Esophagus muscularis mucosa (tissue), 4 donors: ENCODE data around the gene PANX1. TPM values are rescaled to one million over a fixed set of nuclear protein-coding genes. Genes with fewer than 3 reads are reported as not detected.

Source experiments
- DNase-seq: peaks from one replicate; pipeline ENCODE4 v3.0.0-alpha.2; 2017; ENCODE audit errors: extremely low spot score
- H3K27ac ChIP-seq, 4 donors: fragments of 200-600 bp; sonication (generic); replicated peaks in 1 of 4; 1 replicate in 3 of 4; 2 replicates in 1 of 4; pipeline ENCODE4 v1.5.1; 2016 to 2019; ENCODE audit warnings: mild to moderate bottlenecking in 1 of 4
- H3K27me3 ChIP-seq, 4 donors: fragments of 200-600 bp; sonication (generic); one replicate each; pipeline versions ENCODE4 v1.5.1 to v1.6.0; 2016 to 2019
- H3K36me3 ChIP-seq, 4 donors: fragments of 200-600 bp; sonication (generic); one replicate each; pipeline ENCODE4 v1.5.1; 2016 to 2019
- H3K4me1 ChIP-seq, 4 donors: fragments of 200-600 bp; sonication (generic); one replicate each; pipeline ENCODE4 v1.5.1; 2016 to 2019
- H3K4me3 ChIP-seq, 4 donors: fragments of 200-600 bp; sonication (generic); 1 replicate in 2 of 4; 2 replicates in 2 of 4; pipeline ENCODE4 v1.5.1; 2016 to 2019; ENCODE audit warnings: mild to moderate bottlenecking in 4 of 4, moderate library complexity in 1 of 4
- H3K9me3 ChIP-seq, 4 donors: fragments of 200-600 bp; sonication (generic); 1 replicate in 3 of 4; 2 replicates in 1 of 4; pipeline ENCODE4 v1.5.1; 2016 to 2019
- EP300 ChIP-seq: sonication (generic); formaldehyde crosslinking; IDR thresholded peaks from one replicate; pipeline ENCODE4 v1.6.1; 2017; ENCODE audit warnings: antibody characterized with exemption
- POLR2A ChIP-seq: fragments of 450-650 bp; IDR thresholded peaks from one replicate; pipeline ENCODE4 v1.6.1; 2017; ENCODE audit warnings: antibody characterized with exemption, moderate library complexity, mild to moderate bottlenecking, low read depth
- POLR2AphosphoS5 ChIP-seq, 2 donors: sonication (generic); formaldehyde crosslinking; IDR thresholded peaks; one replicate each; pipeline ENCODE4 v1.6.1; 2017; ENCODE audit warnings: antibody characterized with exemption in 2 of 2
- WGBS: methylation state at CpG from one replicate; pipeline ENCODE4 v1.1.5; 2018; 5-methylcytosine and 5-hydroxymethylcytosine counted together
- intact Hi-C: fragments of 100-400 bp; cut with DNase I; formaldehyde crosslinking; loops from one replicate; pipeline ENCODE4 v1.15.1; 2023
- total RNA-seq, 4 donors: library from RNA; depleted of rRNA; stranded (reverse); fragments of >200 nt; gene quantifications; one replicate each; pipeline versions ENCODE4 v1.1.0 to v1.2.1, GENCODE V29; 2016
- TF ChIP-seq, protein P1 (sequence below), 3 experiments: fragments of 200-600 bp in 2 of 3; fragments of 450-650 bp in 1 of 3; sonication (generic) in 2 of 3; IDR thresholded peaks; one replicate each; pipeline ENCODE4 v1.5.1; 2017 to 2019; ENCODE audit warnings: antibody characterized with exemption in 3 of 3, mild to moderate bottlenecking in 2 of 3, moderate library complexity in 1 of 3

Gene PANX1
- total RNA-seq, 4 donors from 2014 or later = 25.7 to 35.6 (median 29.7) TPM

DNA sequence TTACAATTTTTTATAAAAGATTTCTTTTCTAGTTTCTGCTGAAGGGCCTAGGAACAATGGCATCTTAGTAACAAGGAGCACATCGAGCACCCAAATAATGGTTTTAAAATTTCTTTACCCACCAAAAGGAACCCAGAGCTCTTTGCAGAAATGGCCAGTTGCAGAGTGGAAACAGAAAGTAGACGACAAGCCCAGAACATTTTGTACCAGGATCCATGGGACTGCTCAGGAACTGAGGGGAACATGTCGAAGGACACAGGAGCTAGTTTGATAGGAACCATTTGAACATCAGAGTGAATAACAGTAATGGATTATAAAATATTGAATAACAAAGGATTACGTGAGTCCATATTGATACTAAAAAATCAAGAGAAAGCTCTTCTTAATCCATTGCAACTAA lies 17.3 kb downstream of the PANX1 start:
- no peak overlapping the region for H3K27ac ChIP-seq
- H3K36me3 ChIP-seq = no peaks in the 10 kb centered on the region
- WGBS = 87% methylated on average over 4 of the region's 4 CpGs
- peaks cover 36 to 72% (median 58%) of the 10 kb centered on the region in 4 donors for H3K4me1 ChIP-seq
- H3K4me3 ChIP-seq = no peak overlapping the region
- TF ChIP-seq, protein P1, sequence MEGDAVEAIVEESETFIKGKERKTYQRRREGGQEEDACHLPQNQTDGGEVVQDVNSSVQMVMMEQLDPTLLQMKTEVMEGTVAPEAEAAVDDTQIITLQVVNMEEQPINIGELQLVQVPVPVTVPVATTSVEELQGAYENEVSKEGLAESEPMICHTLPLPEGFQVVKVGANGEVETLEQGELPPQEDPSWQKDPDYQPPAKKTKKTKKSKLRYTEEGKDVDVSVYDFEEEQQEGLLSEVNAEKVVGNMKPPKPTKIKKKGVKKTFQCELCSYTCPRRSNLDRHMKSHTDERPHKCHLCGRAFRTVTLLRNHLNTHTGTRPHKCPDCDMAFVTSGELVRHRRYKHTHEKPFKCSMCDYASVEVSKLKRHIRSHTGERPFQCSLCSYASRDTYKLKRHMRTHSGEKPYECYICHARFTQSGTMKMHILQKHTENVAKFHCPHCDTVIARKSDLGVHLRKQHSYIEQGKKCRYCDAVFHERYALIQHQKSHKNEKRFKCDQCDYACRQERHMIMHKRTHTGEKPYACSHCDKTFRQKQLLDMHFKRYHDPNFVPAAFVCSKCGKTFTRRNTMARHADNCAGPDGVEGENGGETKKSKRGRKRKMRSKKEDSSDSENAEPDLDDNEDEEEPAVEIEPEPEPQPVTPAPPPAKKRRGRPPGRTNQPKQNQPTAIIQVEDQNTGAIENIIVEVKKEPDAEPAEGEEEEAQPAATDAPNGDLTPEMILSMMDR (IDR thresholded peaks at IDR 0.05) = no peak
- TF ChIP-seq POLR2AphosphoS5 (IDR thresholded peaks at IDR 0.05) (no peak), EP300 (no peak), POLR2A (no peak)
- no peaks in the 10 kb centered on the region for H3K9me3 ChIP-seq
- intact Hi-C loops = no loop called here
- H3K27me3 ChIP-seq = no peaks in the 10 kb centered on the region
- DNase-seq = no peak

DNA sequence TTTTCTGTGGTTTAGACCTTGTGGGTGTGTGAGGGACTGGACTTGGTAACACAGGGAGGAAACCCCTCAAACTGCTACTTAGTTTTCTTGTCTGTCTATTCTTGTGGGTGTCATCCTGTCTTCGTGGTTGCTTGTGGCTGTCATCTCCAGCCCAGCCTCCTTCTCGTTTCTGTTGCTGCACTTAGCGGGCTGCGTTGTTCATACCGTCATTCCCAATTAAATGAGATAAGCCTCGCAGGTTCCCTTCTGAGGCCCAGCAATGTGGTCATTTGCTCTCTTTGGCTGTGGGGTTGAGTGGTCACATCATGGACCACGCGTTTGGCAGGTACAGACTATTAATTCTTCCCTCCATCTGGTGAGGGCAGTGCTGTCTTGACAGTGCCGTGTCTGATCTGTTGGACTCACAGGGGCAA lies 18.8 kb downstream of the PANX1 start:
- intact Hi-C loops = no loop called here
- TF ChIP-seq POLR2AphosphoS5 (IDR thresholded peaks at IDR 0.05) (no peak), POLR2A (no peak), EP300 (no peak)
- TF ChIP-seq, protein P1 (IDR thresholded peaks at IDR 0.05) = no peak
- no peak for DNase-seq
- no peaks in the 10 kb centered on the region for H3K9me3 ChIP-seq
- H3K4me3 ChIP-seq = no peak overlapping the region
- H3K27me3 ChIP-seq = no peaks in the 10 kb centered on the region
- no peaks in the 10 kb centered on the region for H3K36me3 ChIP-seq
- WGBS = 91% methylated on average over 9 of the region's 9 CpGs
- peaks cover 40 to 78% (median 62%) of the 10 kb centered on the region in 4 donors for H3K4me1 ChIP-seq
- H3K27ac ChIP-seq = no peak overlapping the region

DNA sequence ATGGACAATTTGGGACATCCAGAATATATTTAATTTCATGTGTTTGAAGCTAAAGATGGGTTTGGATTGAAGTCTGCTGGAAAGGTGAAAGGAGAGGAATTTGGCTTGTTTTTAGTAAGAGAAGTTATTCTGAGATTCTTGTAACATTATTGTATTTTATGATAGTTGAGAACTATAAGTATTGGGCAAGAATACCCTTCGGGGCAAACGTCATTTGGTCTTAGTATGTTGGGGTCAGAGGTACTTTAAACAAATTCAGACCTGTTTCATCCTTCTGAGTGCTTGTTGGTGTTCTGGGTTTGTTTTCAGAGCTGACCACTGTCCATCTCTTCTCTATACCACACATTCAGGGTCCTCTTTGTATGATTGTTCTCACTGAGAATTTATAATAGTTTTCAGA lies 19.5 kb downstream of the PANX1 start:
- TF ChIP-seq POLR2A (no peak), POLR2AphosphoS5 (IDR thresholded peaks at IDR 0.05) (no peak), EP300 (no peak)
- TF ChIP-seq, protein P1 (IDR thresholded peaks at IDR 0.05) = no peak
- intact Hi-C loops = no loop called here
- no peak overlapping the region for H3K27ac ChIP-seq
- H3K4me1 ChIP-seq = peaks cover 37 to 78% (median 63%) of the 10 kb centered on the region in 4 donors
- WGBS = 75% methylated on average over 2 of the region's 2 CpGs
- H3K9me3 ChIP-seq = no peaks in the 10 kb centered on the region
- H3K36me3 ChIP-seq = no peaks in the 10 kb centered on the region
- H3K27me3 ChIP-seq = no peaks in the 10 kb centered on the region
- DNase-seq = no peak
- no peak overlapping the region for H3K4me3 ChIP-seq

DNA sequence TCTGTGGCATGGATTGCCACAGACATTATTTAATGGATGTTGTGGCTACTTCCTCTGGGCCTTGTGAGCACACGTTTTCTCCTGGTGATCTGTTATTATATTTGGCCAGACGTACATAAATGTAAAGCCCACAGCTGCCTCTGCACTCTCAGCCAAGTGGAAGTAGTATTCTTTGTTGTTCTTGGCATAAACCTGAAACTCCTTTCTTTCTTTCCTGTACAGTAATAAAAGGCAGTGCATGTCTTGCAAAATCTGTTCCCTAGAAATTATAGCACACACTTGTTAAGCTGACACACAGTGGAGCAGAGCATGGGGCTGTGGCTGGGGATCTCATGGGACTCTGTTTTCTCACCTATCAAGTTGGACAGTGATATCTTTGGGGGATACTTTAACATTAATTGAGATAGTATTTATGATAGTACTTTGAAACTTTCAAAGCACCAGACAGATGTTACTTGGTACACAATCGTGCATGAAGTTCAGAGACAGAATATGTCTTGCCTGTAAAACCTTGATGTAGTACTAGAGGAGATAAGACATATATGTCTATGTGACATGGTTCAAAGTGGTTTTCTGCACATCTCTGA lies 20.9 kb downstream of the PANX1 start:
- 33% methylated on average over 3 of the region's 3 CpGs for WGBS
- Histone ChIP-seq H3K9me3 (no peaks in the 10 kb centered on the region), H3K36me3 (peaks cover 0 to 10% (median 3%) of the 10 kb centered on the region in 4 donors), H3K4me1 (peaks cover 31 to 78% (median 64%) of the 10 kb centered on the region in 4 donors), H3K4me3 (no peak overlapping the region), H3K27me3 (no peaks in the 10 kb centered on the region), H3K27ac (no peak overlapping the region)
- no peak for TF ChIP-seq EP300
- no peak for TF ChIP-seq POLR2A
- TF ChIP-seq POLR2AphosphoS5 (IDR thresholded peaks at IDR 0.05) = no peak
- TF ChIP-seq, protein P1 (IDR thresholded peaks at IDR 0.05) = no peak
- DNase-seq = no peak
- intact Hi-C loops = no loop called here

DNA sequence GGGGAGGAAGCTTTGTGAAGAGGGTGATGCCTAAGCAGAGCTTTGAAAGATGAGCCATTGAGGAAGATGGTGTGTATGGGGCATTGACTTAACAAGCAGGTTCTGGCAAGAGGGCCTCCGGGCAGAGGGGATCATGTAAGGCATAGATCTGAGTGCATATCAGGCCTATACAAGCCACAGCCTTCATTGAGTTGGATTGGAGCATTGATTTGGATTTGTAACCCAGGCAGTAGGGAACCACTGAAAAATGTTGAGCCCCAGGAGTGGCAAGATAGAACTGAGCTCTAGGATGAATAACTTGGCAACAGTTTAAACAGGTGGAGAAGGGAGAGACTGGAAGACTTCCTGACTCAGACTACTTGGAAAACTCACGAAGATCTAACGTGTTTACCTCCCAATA lies 21.4 kb downstream of the PANX1 start:
- DNase-seq = no peak
- H3K4me1 ChIP-seq = peaks cover 31 to 78% (median 65%) of the 10 kb centered on the region in 4 donors
- WGBS = 84% methylated on average over 3 of the region's 3 CpGs
- no peak overlapping the region for H3K4me3 ChIP-seq
- intact Hi-C loops = no loop called here
- no peaks in the 10 kb centered on the region for H3K9me3 ChIP-seq
- peaks cover 0 to 12% (median 6%) of the 10 kb centered on the region in 4 donors for H3K36me3 ChIP-seq
- no peaks in the 10 kb centered on the region for H3K27me3 ChIP-seq
- H3K27ac ChIP-seq = no peak overlapping the region
- TF ChIP-seq, protein P1 (IDR thresholded peaks at IDR 0.05) = no peak
- no peak for TF ChIP-seq POLR2AphosphoS5 (IDR thresholded peaks at IDR 0.05)
- no peak for TF ChIP-seq POLR2A
- no peak for TF ChIP-seq EP300
